ENCODE data around the gene PEX6.
A peak's percentile ranks its signal among the peaks of the same experiment; 100 is the strongest.
"Not testable (repeated sequence)": the region's sequence is repeated elsewhere in the genome, so short reads cannot be mapped to it uniquely, and the experiment has no call there.

PEX6 gene

DNA sequence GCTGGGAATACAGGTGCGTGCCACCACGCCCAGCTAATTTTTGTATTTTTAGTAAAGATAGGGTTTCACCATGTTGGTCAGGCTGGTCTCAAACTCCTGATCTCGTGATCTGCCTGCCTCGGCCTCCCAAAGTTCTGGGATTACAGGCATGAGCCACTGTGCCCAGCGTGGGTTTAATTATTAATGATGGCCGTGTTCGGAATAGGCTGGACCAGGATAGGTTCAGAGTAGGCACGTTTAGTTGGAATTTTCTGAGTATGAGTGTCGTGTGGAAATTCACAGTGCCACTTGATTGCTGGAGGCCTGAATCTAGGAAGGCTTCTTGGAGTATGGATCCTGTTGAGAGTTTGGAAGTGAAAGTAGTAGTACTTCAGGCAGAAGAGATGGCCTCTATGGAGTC is 19.2 kb upstream of the PEX6 start:
- DNase-seq (ENCODE audit: low read depth), result not testable (repeated sequence)

DNA sequence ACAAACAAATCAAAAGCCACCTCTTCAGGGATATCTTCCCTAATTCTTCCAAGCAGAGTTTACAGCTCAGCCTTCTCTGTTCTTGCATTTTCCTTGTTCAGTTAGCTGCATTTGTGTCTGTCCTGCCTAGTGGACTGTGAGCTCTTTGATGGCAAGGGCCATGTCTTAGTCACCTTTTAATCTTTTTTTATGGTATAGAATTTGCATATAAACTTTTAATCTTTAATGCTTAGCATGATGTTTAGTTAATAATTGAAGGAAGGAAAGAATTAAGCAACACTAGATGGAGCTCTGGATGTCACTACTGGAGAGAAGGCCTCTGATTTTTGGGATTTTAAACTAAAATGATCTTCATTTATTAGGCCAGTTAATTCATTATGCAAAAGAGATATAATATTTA is 17.5 kb upstream of the PEX6 start:
- no peak for DNase-seq (ENCODE audit: low read depth)

DNA sequence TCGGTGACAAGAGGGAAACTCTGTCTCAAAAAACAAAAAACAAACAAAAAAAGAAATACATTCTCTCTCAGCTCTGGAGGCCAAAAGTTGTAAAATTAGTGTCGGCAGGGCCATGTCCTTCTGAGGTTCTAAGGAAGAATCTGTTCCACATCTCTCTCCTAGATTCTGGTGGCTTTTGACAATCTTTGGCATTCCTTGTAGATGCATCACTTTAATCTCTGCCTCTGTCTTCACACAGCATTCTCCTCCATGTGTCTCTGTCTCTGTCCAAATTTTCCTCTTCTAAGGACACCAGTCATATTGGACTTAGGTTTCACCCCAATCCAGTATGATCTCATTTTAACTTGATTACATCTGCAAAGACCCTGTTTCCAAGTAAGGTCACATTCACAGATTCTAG is 14.5 kb upstream of the PEX6 start:
- no peak for DNase-seq (ENCODE audit: low read depth)

DNA sequence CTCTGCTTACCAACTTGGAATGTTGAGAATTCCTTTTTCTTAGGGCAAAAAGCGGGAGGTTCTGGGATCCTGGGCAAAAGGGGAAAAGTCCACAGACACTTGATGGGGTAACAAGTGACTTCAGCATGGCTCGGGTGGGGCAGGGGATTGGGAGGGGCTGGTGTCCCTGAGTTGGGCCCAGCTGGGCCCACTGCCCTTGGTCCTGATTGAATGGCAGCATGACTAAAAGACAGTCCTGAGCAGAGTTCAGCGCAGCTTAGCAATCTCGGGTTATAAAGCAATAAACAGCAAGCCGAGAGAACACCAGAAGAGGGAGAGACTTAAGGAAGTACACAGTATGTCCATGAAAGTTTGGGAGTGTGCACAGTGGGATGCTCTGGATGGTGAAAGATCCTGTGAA is 10.9 kb upstream of the PEX6 start:
- DNase-seq (ENCODE audit: low read depth), result no peak

DNA sequence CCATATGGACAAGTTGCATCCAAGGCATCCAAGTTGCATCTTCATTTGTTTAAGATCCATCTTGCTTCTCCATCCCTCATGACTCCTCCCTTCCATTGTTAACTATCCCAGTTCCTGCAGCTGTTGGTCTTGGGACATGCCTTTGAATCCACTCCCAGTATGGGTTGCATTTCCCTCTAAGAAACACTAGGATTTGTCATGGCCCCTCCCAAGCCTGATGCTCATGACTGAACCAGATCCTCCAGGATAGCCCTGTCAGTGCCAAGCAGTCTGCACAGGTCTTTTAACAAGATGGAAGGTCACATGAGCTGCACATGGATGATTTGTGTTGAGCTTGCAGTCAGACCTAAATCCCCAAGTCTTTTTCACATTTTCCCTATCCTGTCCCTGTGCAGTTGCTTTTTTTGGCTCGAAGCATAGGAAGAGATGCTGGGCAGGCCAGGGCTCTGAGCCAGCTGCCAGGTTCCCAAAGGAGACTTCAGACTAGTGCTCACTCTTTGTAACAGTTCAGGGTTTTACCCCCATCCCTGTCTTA is 9.6 kb upstream of the PEX6 start:
- no peak for DNase-seq (ENCODE audit: low read depth)

DNA sequence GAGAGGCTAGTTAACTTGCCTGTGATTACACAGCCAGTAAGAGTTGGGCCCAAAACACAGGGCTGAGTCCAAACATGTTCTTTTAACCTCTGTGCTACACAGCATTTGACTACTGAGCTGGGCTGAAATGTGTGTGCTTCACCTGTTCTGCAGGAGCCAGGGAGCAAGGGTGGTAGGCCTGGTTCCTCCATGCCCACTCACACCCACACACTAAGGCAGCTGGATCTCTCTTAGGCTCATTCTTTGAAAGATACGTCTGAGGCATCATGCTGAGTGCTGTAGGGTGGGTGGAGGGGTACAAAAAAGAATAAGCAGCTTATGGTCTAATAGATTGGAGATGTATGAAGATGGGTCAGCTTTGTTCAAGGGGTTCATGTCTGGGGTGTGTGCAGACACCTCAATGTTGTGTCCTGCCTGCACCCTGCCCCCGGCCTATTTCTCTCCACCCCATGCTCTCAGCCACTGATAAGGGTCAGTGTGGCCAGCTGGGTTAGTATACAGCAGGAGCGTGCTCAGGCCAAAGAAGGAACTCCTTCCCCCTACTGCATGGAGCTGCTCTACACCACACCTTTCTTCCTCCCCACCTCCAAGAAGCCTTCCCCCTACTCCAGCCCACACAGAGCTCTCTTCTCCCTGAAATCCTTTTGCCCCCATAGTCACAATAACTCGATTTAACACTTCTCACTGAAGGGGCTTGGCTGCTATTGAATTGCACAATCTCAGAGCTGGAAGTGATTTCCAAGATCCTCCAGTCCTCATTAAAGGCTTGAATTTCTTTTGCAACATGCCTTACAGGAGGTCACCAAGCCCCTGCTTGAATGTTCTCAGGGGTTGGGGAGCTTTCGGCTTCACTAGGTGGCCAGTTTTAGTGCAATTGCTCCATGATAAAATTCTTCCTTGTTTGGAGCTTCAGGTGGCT is 8.8 kb upstream of the PEX6 start:
- DNase-seq (ENCODE audit: low read depth), result no peak

DNA sequence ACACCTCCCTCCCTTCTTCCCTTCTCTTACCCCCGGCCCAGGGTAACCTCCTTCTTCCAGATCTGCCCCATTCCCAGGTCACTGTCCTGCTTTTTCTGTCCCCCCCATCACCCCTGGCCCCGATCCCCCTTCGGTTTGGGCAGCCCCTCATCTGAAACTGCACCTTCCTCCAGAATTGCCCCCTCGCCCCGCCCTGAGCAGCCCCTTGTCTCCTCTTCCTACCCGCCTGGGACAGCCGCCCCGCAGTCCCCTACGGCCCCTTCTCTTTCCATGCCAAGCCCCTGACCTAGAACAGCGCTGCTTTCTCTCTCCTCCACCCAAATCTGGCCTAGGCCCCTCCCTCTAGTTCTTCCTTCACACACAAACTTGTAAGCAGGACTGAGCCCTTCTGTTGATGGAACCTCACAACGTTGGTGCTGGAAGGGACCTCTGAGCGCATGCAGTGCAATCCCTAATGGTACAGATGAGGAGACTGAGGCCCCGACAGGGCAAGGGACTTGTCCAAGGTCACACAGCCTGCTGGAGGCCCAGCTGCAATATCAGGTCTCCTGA is 6.0 kb upstream of the PEX6 start:
- DNase-seq (ENCODE audit: low read depth), result no peak

DNA sequence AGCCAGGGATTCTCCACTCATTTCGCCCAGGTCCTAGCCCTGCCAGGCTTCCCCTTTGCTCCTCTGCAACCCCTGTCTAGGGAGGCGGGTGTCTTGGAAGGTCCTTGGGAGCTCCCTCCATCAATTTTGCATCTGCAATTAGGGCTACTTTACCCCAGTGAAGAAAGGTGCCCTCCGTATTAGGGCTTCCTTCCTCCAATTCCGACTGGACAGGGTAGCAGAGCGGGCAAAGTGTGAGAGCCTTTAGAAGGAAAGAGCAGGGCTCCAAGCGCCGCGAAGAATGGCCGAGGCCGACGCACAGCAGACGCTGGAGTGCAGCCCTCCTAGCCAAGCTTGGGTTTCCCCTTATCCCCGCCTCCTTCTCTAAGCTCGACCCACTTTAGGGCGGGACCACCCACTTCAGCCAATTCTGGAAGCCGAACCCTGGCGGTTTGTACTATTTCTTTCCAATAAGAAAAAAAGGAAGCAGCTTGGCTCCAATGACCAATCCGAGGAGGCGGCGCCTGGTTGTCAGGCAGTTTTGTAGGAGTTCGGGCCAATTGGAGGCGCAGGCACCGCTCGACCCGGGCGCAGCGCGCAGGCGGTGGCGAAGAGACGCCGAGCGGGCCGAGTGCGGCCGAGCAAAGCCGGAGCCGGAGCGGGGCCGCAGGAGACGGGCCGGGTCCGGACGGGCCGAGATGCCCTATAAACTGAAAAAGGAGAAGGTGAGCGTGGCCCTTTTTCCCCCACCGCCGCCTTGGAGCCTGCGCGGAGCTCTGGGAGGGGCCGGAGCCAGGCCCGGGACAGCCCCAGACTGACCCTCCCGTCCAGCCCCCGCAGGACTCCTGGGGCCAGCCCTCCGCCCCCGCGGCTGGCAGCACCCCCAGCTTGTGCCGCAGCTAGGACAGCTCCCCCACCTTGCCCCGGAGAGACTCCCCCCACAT is 5.3 kb upstream of the PEX6 start, which contains the start of gene PPP2R5D:
Gene PPP2R5D (plus strand): TSS at position 570 of the 923 bp plus-strand sequence. CDS start 108 bp downstream, at position 678.
- peak; percentile 95 for DNase-seq (ENCODE audit: low read depth)

DNA sequence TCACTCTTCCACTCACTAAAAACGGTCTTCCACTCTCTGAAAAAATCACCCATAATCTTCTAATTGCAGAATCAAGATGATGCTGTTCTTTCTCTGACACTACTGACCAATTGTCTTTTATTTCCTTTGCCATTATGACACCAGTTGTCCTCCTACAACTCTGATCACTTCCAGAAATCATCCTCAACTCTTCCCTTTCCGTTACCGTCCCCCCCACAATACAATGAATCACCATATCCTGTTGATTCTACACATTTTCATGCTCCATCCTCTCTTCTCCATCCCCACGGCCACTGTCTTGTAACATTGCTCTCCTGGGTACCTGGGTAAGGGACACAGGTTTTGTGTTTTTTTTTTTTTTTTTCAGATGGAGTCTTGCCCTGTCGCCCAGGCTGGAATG is 2.9 kb upstream of the PEX6 start:
- DNase-seq (ENCODE audit: low read depth), result no peak

DNA sequence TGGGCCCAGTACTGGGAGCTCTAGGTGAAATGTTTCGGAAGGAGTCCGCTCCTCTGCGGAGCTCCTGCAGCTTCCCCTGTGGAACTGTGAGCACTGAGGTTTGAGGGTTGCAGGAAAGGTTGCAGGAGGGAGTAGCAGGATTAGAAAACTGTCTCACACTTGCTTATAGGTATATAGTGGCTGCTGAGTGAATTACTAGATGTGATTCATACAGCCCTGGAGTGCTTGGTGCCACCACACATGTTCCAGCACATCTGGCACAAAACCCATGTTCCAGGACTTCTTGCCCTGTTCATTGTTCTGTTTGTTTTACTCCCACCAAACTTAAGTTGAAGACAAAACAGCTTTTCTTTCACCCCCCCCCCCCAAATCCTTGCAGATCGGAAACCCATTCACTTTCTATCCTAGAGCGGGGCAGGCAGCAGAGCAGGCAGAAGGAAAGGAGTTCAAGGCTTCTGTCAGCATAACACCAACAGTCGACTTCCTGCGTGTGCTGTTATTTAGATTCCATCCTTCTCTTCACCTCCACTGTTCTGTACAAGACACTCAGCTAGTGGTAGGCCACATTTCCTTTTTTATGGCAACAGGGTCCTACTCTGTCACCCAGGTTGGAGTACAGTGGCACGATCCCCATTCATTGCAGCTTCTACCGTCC is 669 bp upstream of the PEX6 start:
- DNase-seq (ENCODE audit: low read depth), result no peak

DNA sequence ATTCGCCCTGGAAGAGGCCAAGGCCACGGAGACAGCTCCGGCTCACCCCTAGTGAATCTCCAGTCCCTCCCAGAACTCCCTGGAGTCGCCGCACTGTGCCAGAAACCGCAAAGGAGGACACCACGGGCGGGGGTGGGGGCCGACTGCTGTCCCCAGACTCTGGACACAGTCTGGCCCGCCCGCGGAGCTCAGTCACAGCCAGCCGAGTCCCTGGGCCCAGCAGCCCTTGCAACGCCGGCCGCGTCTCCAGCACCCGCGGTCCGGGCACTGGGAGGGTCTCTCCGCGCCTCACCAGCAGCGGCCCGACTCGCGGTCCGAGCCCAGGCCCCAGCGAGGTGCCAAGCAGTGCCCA is 518 bp downstream of the PEX6 start:
- DNase-seq (ENCODE audit: low read depth), result no peak

DNA sequence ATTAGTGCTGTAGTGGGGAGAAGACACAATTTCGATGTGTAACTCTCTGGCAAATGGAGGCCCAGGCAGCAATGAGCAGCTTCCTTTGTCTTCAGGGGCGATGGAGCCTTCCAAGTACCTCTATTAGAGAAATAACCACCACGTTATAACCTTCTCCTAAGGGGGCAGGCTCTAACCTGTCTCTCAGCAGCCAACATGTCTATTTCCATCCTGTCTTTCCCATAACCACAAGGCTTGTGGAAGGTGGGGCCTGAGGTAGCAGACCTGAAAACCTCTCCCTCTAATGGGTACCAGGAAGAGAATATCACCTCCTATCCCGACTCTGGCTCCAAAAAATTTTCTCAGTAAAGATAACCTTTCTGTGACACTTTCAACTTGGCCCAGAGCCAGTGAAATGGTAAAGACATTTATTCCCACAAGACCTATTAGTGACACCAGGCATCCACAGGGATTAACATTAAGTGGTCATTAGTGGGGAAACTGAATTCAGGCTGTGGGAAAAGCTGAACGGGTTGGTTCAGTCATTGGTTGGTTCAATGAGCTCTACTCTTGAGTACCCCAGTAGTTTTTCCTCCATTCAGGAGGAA is 4.0 kb downstream of the PEX6 start:
- DNase-seq (ENCODE audit: low read depth), result no peak

DNA sequence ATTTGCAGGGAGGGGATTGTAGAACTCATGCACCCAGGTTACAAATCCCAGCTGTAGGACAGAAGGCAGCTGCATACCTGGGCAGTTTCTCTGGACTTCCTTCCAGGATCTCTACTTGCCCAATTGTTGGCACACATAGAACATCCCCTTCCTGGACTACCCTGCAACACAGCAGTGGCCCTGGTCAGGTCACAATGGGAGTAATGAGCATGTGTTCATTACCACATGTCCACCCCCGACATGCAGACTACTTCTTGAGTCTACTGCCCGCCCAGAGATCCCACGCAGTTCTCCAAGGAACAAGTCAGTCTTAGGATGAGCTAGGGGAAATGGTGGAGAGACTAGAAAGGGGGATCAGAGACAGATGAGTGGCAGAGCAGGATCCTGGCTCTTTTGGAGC is 5.1 kb downstream of the PEX6 start:
- DNase-seq (ENCODE audit: low read depth), result no peak

DNA sequence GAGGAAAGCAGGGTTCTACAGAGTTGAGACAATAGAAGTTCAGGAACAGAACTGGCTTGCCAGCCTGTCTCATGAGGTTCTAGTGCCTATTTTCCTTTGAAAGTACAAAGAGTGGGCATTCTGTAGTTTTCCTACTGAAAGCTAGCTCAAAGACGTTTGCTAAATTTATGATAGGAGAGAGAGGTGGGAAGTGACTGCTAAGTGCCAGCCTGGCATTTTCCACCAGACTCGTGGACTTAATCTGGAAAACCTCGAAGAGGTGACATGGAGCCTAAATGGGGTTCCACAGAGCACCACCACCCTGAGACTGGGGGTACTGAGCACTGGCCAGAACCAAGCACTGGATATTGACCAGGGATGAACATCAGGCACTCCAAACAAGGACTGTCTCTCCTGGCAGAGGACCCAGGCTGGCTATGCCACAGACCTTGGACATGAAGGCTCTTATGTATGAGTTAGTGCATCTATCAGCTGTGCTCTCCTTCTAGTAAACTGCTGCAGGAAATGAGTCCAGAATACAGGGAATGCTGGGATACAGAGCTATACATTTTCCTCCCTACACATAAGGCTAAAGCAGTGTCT is 7.1 kb downstream of the PEX6 start:
- DNase-seq (ENCODE audit: low read depth), result no peak

DNA sequence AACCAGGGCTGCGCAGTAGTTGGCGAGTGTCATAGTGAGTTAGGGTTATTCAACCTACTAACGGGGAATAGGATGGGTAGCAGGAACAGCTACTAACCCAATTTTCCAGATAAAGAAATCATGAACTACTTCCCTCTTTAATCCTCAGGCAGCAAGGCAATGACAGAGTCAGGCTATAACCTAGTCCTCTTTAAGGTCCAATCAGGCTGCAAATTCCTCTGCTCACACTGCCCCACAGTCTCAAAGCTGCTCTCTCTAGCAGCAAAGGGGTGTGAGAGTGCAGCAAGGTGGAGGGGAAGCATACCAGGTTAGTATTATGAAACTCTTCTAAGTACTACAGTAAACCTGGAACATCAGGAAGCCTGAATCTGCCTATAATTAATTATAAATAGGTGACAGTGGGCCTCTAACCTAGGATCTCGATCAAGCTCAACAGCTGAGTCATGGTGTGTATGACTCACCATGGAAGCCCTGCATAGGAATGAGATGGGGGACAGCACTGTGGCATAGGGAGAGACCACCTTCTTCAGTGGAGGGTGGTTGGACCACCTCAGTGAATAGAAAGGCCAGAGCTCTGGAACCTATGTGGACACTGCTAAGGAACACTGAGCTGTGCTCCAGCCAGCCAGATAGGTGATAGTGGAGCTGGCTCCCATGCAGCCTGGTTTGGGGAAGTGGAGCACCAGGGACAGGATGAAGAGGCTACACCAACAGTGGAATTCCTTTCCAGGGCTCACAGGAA is 7.9 kb downstream of the PEX6 start:
- DNase-seq (ENCODE audit: low read depth), result no peak

DNA sequence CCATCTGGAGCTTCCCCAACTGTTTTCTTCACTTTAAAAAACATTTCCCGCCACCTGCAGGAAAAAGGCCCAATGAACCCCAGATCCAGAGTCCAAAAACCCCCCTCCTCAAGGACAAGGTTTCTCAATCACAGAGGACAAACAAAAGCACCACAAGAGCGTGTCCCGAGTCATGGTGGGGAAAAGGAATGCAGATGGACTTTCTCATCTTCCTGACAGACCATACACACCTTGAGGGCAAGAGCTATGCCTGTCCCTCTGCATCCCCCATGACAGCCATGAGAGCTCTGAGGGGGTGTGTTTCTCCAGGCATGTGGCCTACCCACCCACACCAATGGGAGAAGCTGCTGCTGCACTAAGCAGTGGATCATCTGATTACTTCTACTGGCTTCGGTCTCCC is 9.0 kb downstream of the PEX6 start:
- DNase-seq (ENCODE audit: low read depth), result no peak

DNA sequence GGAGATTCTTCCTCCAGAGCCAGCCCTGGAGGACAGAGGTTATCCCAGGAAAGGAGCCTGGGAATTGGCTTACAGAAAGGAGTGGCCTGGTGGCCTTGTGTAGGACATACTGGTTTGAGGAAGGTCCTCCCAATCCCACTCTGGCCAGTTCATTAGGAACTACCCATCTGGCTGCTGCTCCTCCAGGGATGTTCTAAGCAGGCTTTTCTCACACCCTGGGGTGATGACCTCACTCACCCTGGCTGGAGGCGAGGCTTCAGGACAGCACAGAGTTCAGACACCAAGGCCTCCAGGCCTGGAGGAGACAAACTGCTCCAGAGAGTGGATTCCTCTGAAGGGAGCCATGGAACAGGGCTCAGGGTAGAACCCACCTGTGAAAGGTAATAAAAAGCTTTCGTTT is 9.6 kb downstream of the PEX6 start:
- no peak for DNase-seq (ENCODE audit: low read depth)

DNA sequence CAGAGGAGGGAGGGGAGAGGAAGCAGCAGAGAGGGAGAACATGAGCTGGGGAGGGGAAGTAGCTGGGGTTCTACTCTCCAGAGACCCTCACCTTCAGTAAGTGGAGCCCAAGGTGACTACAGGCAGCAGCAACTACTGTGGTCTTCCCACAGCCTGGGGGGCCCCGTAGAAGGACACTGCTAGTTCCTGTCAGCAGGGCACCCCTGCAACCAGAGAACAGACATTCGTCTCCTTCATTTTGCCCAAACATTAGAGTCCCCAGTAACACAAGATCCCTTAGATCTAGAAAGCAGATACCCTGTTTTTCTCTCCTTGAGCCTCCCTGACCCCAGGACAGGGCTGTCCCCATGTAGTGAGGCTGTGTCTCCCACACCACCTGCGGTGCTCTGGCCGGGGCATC is 10.2 kb downstream of the PEX6 start:
- no peak for DNase-seq (ENCODE audit: low read depth)

DNA sequence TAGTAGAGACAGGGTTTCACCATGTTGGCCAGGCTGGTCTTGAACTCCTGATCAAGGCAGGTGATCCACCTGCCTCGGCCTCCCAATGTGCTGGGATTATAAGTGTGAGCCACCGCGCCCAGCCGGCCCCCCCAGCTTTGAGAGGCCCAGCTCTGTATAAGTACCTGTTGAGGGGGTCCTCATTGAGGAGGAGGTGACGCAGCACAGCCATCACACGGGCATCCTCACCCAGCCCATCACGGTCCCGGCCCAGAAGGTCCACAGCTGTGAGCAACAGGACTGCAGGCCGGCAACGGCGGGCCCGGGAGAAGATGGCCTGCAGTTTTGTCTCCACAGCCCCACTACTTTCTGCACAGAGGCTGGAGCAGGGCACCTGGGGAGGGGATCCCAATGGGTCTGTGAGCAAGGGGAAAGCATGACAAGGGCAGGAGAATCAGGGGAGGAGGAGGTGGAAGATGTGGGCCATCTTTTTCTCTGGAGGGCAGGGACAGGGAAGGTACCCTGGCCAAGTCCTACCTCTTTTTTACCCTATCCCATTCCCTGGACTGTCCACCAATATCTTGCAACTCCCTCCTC is 10.8 kb downstream of the PEX6 start:
- no peak for DNase-seq (ENCODE audit: low read depth)

DNA sequence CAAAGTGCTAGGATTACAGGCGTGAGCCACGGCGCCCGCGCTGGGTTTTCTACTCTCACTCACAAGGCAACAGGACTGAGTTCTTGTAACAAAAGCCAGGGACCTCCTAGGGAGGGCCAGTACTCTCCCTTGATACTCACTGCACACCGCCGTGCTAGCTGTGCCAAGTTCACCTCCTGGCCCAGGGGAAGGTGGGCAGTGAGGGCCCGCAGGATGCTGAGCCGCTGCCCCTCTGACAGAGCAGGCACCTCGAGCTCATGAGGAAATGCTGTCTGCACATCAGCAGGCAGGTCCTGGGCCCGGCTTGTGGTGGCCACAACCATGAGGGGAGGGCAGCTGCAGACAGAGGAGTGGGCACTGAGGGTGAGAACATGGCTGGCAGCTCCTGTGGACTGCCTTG is 11.8 kb downstream of the PEX6 start:
- DNase-seq (ENCODE audit: low read depth), result no peak
